ENCODE data around the gene WASF1.

DNA sequence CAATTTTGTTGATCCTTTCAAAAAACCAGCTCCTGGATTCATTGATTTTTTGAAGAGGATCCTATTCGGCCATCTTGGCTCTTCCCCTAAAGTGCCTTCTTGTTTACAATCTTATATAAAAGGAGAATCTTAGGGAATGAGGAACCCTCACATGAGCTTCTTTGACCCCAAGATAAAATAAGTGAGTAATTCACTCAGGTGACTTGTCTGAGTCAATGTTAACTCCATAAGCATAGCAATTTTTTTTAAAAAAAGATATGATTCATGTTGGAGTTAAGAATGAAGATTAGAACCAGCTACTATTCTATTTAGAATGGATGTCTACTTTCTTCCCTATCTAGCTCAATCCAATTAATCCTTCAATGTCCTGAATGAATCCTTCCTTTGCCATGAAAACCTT lies 21.0 kb downstream of the WASF1 start:
- TF ChIP-seq, protein P1, sequence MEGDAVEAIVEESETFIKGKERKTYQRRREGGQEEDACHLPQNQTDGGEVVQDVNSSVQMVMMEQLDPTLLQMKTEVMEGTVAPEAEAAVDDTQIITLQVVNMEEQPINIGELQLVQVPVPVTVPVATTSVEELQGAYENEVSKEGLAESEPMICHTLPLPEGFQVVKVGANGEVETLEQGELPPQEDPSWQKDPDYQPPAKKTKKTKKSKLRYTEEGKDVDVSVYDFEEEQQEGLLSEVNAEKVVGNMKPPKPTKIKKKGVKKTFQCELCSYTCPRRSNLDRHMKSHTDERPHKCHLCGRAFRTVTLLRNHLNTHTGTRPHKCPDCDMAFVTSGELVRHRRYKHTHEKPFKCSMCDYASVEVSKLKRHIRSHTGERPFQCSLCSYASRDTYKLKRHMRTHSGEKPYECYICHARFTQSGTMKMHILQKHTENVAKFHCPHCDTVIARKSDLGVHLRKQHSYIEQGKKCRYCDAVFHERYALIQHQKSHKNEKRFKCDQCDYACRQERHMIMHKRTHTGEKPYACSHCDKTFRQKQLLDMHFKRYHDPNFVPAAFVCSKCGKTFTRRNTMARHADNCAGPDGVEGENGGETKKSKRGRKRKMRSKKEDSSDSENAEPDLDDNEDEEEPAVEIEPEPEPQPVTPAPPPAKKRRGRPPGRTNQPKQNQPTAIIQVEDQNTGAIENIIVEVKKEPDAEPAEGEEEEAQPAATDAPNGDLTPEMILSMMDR (conservative IDR thresholded peaks at IDR 0.05 in 1 of 2, IDR thresholded peaks at IDR 0.05 in 1 of 2; ENCODE audit: extremely low read depth in 1 of 2, insufficient read depth in 1 of 2, low read depth in 1 of 2, low read length in 2 of 2), result no peak
- no peak for TF ChIP-seq EZH2 (IDR thresholded peaks at IDR 0.05; ENCODE audit: borderline replicate concordance, low read length)

All from mammary epithelial cell (primary cell).